Colon (tissue), 2 donors: Measurements from ENCODE around the gene REV3L.
"Not testable (repeated sequence)": the region's sequence is repeated elsewhere in the genome, so short reads cannot be mapped to it uniquely, and the experiment has no call there.

Experiments used
- FAIRE-seq: peaks from 2 replicates; lab custom pipeline; 2012; peaks lifted over from hg19 to GRCh38; lab: Jason Lieb, UNC
- donor health status: control.
- donor health status: control.

REV3L gene

DNA sequence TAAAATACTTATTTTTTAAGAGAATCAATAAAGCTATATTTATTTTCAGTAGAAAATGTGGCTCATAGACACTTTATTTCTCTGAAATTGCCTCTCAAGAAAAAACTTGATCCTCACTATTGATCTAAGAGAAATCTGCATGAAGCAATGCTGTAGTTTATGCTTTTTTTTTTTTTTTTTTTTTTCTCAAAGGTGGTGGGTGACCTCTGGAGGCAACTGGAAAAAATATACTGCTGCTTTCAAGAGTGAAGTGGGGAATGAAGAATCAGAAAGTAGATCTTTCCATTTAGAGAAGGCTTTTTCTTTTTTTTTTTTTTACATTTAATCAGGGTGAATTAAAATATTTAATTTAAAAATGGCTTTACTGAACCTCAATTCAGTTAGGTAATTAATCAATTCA is 226.4 kb downstream of the REV3L start:
- FAIRE-seq = no peak

GRCh38 chr6:111255838-111256237 is 227.2 kb downstream of the REV3L start:
- FAIRE-seq = not testable (repeated sequence)

DNA sequence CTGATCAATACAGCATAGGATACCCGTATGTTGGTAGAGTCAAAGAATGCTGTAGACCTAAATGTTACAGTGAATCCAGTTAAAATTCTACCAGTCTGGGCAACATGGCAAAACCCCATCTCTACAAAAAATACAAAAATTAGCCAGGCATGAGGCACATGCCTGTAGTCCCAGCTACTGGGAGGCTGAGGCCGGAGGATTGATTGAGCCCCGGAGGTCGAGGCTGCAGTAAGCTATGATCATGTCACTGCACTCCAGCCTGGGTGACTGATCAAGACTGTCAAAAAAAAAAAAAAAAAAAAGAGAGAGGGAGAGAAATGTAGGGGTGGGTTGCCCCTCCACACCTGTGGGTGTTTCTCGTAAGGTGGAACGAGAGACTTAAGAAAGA is 228.2 kb downstream of the REV3L start:
- no peak for FAIRE-seq

GRCh38 chr6:111254004-111254778 is 228.8 kb downstream of the REV3L start:
- FAIRE-seq = no peak

DNA sequence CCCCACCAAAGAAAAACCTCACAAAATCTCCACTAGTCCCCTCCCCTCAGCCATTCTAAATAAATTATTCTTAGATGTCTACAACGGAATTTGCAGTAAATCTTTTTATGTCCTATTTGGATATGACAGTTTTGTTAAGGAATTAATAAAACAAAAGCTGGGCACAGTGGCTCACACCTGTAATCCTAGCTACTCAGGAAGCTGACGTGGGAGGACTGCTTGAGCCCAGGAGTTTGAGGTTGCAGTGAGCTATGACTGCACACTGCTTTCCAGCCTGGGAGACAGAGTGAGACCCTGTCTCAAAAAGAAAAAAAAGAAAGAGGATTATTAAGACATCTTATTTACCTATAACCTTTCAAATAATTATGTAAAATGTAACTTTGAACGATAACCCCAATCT is 230.3 kb downstream of the REV3L start:
- FAIRE-seq = no peak

DNA sequence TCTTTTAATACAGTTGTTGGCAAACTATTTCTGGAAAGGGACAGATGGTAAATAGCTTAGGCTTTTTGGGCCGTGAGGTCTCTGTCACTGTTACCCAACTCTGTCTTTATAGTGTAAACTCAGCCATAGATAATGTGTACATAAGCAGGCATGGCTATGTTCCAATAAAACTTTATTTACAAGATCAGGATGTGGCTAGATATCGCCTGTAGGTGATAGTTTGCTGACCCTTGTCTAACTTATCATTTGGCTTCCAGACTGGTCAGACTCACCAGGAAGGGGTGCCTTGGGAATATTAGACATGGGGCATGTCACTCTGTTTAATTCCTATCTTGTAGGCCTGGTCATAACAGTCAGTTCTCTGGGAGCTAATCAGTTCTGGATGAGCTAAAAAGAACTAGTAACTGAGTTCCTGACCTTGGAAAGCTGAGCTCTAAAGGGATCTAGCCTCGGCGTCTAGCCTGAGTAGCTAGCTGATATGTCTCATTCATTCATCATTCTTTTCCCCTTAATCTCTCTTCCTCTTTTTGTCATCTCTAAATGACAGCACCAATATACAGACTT is 232.1 kb downstream of the REV3L start:
- no peak for FAIRE-seq
